ENCODE results near the gene RIPOR3.
"Not testable (repeated sequence)": the region's sequence is repeated elsewhere in the genome, so short reads cannot be mapped to it uniquely, and the experiment has no call there.

The RIPOR3 gene

GRCh38 chr20:50601511-50602431 is 89.6 kb downstream of the RIPOR3 start:
- no peak for DNase-seq

DNA sequence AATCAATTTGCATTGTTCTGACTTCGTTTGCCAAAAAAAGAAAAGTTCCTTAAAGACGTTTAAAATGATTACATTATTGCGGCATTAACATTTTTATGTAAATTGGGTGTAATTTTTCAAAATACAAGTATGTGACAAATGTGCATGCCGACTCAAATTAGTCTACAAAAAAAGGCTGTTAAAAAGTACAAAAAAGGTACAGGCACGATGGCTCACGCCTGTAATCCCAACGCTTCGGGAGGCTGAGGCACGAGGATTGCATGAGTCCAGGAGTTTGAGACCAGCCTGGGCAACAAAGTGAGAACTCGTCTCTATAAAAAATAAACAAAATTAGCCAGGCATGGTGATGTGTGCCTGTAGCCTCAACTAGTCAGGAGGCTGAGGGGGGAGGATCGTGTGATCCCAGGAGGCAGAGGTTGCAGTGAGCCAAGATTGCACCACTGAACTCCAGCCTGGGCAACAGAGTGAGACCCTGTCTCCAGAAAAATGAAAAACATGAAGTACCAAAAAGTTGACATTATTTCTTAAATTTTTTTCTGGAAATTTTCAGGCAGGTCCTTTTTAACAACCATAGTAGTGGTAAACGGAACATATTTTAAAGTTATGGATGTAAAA is 91.0 kb downstream of the RIPOR3 start:
- no peak for DNase-seq

- not testable (repeated sequence) for DNase-seq
Observed at GRCh38 chr20:50598768-50599167, 92.6 kb downstream of the RIPOR3 start.

GRCh38 chr20:50598074-50598473 is 93.3 kb downstream of the RIPOR3 start:
- no peak for DNase-seq

DNA sequence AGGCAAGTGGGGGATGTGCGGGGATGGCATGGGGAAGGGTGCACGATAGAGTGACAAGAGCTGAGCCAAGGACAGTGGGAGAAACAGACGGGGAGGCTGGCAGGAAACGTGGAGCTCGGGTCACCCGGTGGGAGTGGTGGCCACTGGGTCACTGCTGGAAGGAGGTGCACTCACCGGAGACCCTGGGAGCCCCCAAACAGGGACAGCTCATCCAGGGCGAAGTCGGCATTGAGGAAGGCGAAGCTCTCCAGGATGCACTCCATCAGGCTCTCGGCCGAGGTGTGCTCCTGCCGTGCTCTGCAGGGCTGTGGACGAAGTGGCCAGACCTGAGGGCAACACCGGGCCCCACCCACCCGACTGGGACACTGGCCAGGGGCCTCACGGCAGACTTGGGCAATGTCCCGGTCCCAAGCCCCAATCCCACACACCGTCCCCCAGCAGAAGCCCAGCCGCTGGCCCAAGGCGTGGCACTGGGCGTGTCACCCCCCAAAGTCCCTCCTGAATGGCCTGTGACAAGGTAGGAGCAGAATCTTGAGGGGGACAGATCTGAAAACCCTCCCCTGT is 93.9 kb downstream of the RIPOR3 start:
- no peak for DNase-seq

- no peak for DNase-seq
Observed at GRCh38 chr20:50596694-50597021, 94.7 kb downstream of the RIPOR3 start.

GRCh38 chr20:50595988-50596693 is 95.2 kb downstream of the RIPOR3 start:
- no peak for DNase-seq

DNA sequence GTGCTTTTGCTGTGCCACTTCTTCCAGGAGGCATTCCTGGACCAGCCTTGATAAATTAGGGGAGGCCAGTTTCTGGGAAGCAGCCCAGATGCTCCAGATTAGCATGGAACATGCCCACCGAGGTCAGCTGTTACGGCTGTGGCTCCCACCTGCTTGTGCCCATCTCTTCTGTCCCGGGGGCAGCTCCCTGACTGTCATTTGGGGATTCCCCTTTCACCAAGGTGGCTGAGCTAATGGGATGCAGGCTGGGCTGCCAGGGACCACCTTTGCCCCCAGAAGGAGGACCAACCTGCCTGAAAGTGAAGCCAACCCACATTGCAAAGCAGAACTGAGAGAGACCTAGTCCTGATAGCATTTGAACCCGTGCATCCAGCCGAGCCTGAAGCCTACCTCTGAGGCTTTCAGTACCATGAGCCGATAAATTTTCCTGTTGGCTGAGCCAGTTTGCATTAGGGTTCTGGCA is 95.9 kb downstream of the RIPOR3 start:
- DNase-seq, result no peak

DNA sequence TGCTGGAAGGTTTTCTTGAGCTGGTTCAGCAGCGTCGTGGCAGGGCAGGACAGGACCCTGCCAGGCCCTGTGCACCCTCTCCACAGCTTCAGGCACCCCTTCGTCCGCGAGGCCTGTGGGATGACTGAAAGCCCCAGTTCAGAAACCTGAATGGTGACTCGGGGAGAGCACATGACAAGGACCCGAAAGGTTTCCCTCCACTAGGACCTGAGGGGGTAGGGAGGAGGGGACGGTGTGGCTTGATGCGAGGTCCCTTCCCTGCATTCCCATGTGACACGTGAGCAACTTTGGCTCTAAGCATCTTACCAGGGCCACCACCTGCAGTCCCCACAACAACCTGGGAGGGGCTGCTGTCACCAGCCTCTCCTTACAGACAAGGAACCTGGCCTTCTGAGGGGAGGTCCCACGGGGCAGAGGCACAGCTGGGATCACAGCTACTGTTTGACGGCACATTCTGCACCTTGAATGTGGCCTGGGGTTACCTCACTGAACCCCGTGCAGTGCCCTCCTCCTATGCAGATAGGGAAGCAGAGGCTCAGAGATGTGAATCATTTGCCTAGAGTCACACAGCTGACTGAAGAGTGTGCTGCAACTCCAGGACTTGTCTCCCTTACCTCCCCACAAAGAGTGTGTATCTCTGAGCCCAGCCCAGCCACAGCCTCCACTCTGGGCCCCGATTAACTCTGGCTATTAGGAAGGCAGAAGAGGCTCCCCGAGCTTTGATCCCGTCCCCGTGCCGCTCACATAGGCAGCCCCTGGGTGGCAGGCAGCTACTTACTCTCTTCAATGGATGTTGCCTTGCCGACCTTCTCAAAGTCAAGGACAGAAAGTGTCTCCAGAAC is 96.5 kb downstream of the RIPOR3 start:
- DNase-seq, result no peak

GRCh38 chr20:50594231-50594590 is 97.1 kb downstream of the RIPOR3 start:
- DNase-seq, result no peak

- DNase-seq, result no peak
Observed at GRCh38 chr20:50593005-50593335, 98.4 kb downstream of the RIPOR3 start.

GRCh38 chr20:50592282-50593004 is 98.9 kb downstream of the RIPOR3 start:
- DNase-seq, result no peak

DNA sequence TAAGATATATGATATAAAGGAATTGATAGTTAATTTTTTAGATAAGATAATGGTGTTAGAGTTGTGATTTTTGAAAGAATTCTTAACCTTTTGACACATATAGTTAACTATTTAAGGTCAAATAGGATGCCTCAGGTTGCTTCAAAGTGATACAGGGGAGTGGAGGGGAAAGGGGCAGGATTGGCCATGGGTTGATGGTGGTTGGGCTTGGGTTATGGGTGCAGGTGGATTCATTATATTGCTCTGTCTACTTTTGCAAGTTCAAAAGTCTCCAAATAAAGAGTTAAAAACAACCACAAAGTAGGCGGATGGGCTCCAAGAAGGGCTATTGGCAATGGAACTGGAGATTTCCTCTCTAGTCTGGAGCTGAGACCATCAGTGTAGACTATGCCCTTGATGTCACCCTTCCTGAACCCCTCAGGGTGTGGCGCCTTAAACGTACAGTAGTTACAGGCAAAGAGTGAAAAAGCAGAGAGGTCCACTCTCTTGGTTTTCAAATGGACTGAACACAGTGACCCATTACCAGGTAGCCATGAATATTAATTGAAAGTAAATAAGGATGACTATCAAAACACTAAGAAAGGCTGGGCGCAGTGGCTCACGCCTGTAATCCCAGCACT is 100.0 kb downstream of the RIPOR3 start:
- no peak for DNase-seq

DNA sequence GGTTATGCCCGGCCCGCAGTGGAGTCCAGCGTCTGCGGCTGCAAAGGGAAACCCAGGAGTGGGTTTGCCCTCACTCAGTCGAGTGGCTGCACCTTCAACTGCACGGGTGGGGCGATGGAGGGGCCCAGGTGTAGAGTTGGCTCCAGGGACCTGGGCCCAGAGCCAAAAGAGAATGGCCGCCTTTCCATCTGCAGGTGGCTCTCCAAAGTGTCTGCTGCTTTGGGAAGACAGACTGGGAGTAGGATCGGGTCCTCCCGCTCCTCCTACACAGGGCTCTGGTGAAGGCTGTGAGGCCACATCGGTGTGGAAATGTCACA is 101.0 kb downstream of the RIPOR3 start:
- no peak for DNase-seq

GRCh38 chr20:50589548-50590347 is 101.6 kb downstream of the RIPOR3 start:
- no peak for DNase-seq

GRCh38 chr20:50588034-50588736 is 103.2 kb downstream of the RIPOR3 start:
- peak; percentile 8 for DNase-seq

DNA sequence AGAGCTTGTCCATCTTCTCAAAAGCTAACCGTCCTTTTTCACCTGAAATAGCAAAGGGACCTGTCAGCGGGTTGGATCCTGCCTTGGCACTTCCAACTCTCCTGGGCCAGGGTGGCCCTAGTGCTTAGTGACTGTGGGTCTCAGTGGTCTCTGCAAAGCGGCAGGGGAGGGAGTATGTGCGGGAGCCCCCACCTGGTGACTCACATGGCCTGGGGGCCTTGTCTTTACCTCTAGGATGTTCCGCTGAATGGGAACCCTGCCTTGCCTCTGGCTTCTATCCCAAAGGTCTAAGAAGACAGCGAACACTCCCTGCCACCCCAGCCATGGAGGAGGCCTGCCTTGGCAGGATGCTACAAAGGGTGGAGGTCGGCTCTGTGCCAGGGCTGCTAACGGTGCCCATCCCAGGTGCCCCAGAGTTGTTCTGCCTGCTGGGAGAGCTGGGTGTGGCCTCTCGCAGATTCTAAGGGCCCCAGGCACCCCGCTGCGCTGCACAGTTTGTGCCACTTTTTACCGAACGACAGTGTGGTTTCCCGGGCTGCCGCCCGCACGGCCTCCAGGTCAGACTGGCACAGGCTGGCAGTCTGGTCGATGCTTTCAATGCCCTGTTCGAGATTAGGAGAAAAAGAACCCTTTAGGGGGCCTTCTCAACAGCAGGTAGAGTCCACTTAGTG is 103.9 kb downstream of the RIPOR3 start:
- no peak for DNase-seq

GRCh38 chr20:50586531-50587232 is 104.7 kb downstream of the RIPOR3 start:
- no peak for DNase-seq

DNA sequence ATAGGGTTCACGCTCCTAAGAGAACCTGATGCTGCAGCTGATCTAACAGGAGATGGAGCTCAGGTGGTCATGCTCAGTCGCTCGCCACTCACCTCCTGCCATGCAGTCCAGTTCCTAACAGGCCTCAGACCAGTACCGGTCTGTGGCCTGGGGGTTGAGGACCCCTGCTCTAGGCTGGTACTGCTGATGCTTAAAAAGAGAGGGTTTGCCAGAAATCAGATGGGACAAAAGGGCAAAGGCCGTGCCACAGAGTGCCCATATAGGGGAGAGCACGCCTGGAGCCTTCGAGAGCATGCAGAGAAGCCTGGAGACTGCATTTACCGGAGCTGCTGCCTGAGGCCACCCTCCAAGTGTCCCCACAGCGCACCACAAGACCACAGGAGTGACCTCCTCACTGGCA is 105.7 kb downstream of the RIPOR3 start:
- no peak for DNase-seq
